ENCODE measurements around the gene GPHN.
A peak's percentile ranks its signal among the peaks of the same experiment; 100 is the strongest.

Gene GPHN

GRCh38 chr14:66507722-66508546 lies at the start of gene GPHN:
Gene GPHN, plus strand, starts transcription at chr14:66508147.
- peak; percentile 52 to 68 for DNase-seq (ENCODE audit: extremely low read depth in 1 of 2, low read depth in 1 of 2)

- DNase-seq (ENCODE audit: extremely low read depth in 1 of 2, low read depth in 1 of 2), result no peak
Observed at GRCh38 chr14:66459603-66460002, 48.3 kb upstream of the GPHN start.

- DNase-seq (ENCODE audit: extremely low read depth in 1 of 2, low read depth in 1 of 2), result no peak
Observed at GRCh38 chr14:66464261-66464660, 43.7 kb upstream of the GPHN start.

GRCh38 chr14:66468778-66469367 lies 39.1 kb upstream of the GPHN start:
- no peak for DNase-seq (ENCODE audit: extremely low read depth in 1 of 2, low read depth in 1 of 2)

- no peak for DNase-seq (ENCODE audit: extremely low read depth in 1 of 2, low read depth in 1 of 2)
Observed at GRCh38 chr14:66471584-66471983, 36.4 kb upstream of the GPHN start.

GRCh38 chr14:66472251-66472650 lies 35.7 kb upstream of the GPHN start:
- DNase-seq (ENCODE audit: extremely low read depth in 1 of 2, low read depth in 1 of 2), result no peak

- DNase-seq (ENCODE audit: extremely low read depth in 1 of 2, low read depth in 1 of 2), result no peak
Observed at GRCh38 chr14:66473223-66473622, 34.7 kb upstream of the GPHN start.

- no peak for DNase-seq (ENCODE audit: extremely low read depth in 1 of 2, low read depth in 1 of 2)
Observed at GRCh38 chr14:66476964-66477363, 31.0 kb upstream of the GPHN start.

GRCh38 chr14:66477567-66477966 lies 30.4 kb upstream of the GPHN start:
- no peak for DNase-seq (ENCODE audit: extremely low read depth in 1 of 2, low read depth in 1 of 2)

- DNase-seq (ENCODE audit: extremely low read depth in 1 of 2, low read depth in 1 of 2), result no peak
Observed at GRCh38 chr14:66482873-66483272, 25.1 kb upstream of the GPHN start.

- DNase-seq (ENCODE audit: extremely low read depth in 1 of 2, low read depth in 1 of 2), result no peak
Observed at GRCh38 chr14:66483322-66483721, 24.6 kb upstream of the GPHN start.

GRCh38 chr14:66485029-66485428 lies 22.9 kb upstream of the GPHN start:
- DNase-seq (ENCODE audit: extremely low read depth in 1 of 2, low read depth in 1 of 2), result no peak

GRCh38 chr14:66485910-66486421 lies 22.0 kb upstream of the GPHN start, which contains the start of gene CCDC196:
Gene CCDC196, plus strand, starts transcription at chr14:66486371. Its CDS starts 132 bp downstream, at chr14:66486503.
- no peak for DNase-seq (ENCODE audit: extremely low read depth in 1 of 2, low read depth in 1 of 2)

GRCh38 chr14:66487164-66487563 lies 20.8 kb upstream of the GPHN start:
- no peak for DNase-seq (ENCODE audit: extremely low read depth in 1 of 2, low read depth in 1 of 2)

GRCh38 chr14:66490143-66491111 lies 17.5 kb upstream of the GPHN start:
- DNase-seq (ENCODE audit: extremely low read depth in 1 of 2, low read depth in 1 of 2), result no peak

- no peak for DNase-seq (ENCODE audit: extremely low read depth in 1 of 2, low read depth in 1 of 2)
Observed at GRCh38 chr14:66493750-66494149, 14.2 kb upstream of the GPHN start.

GRCh38 chr14:66495218-66496098 lies 12.5 kb upstream of the GPHN start:
- no peak for DNase-seq (ENCODE audit: extremely low read depth in 1 of 2, low read depth in 1 of 2)

GRCh38 chr14:66496188-66496807 lies 11.6 kb upstream of the GPHN start:
- no peak for DNase-seq (ENCODE audit: extremely low read depth in 1 of 2, low read depth in 1 of 2)

- no peak for DNase-seq (ENCODE audit: extremely low read depth in 1 of 2, low read depth in 1 of 2)
Observed at GRCh38 chr14:66496911-66497310, 11.0 kb upstream of the GPHN start.

GRCh38 chr14:66498311-66498710 lies 9.6 kb upstream of the GPHN start:
- DNase-seq (ENCODE audit: extremely low read depth in 1 of 2, low read depth in 1 of 2), result no peak
